PC-3 (cell line): ENCODE results near the gene KATNAL1.

Experiments
- EZH2 ChIP-seq: fragments of 300-600 bp; sonication (generic); IDR thresholded peaks from one replicate; pipeline ENCODE4 v1.6.1; 2017; ENCODE audit warnings: antibody characterized with exemption, mild to moderate bottlenecking, low read length; ENCODE audit not compliant: unreplicated experiment
- EZH2phosphoT487 ChIP-seq: fragments of 300-600 bp; sonication (generic); IDR thresholded peaks from 2 replicates; pipeline ENCODE4 v1.6.1; 2018; ENCODE audit warnings: mild to moderate bottlenecking, antibody characterized with exemption, low read length, borderline replicate concordance
- TF ChIP-seq, protein P1 (sequence below): fragments of 300-600 bp; sonication (generic); conservative IDR thresholded peaks from 2 replicates; pipeline ENCODE4 v1.5.1; 2017; ENCODE audit warnings: antibody characterized with exemption, low read depth, mild to moderate bottlenecking, low read length

DNA sequence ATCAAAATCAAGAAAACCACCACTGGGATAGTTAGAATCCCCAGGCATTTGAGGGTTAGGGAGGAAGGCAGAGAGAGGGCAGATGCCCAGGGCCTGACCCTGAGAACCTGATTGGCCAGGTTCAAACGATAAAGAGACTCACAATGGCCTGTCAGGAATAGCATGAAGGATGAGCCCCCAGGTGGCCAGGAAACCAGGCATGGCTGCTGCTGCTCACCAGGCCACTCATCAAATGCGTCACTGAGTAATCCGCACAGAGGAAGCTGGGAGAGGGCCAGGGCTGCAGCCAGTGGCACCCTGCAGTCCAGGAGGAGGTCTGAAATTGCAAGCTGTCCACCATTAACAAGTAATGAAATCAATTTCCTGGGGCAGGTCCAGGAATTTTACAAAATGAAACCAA is 111.3 kb downstream of the KATNAL1 start:
- TF ChIP-seq, protein P1, sequence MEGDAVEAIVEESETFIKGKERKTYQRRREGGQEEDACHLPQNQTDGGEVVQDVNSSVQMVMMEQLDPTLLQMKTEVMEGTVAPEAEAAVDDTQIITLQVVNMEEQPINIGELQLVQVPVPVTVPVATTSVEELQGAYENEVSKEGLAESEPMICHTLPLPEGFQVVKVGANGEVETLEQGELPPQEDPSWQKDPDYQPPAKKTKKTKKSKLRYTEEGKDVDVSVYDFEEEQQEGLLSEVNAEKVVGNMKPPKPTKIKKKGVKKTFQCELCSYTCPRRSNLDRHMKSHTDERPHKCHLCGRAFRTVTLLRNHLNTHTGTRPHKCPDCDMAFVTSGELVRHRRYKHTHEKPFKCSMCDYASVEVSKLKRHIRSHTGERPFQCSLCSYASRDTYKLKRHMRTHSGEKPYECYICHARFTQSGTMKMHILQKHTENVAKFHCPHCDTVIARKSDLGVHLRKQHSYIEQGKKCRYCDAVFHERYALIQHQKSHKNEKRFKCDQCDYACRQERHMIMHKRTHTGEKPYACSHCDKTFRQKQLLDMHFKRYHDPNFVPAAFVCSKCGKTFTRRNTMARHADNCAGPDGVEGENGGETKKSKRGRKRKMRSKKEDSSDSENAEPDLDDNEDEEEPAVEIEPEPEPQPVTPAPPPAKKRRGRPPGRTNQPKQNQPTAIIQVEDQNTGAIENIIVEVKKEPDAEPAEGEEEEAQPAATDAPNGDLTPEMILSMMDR = no peak
- TF ChIP-seq EZH2 (no peak), EZH2phosphoT487 (no peak)
